Pons (tissue), 1 donor: ENCODE measurements around the gene RAF1.

Experiments used
- DNase-seq: peaks from one replicate; pipeline ENCODE4 v3.0.0-alpha.2; 2016; ENCODE audit warnings: low spot score

RAF1 gene

GRCh38 chr3:12591456-12591855 is 72.5 kb downstream of the RAF1 start:
- DNase-seq: no peak

GRCh38 chr3:12590096-12590495 is 73.8 kb downstream of the RAF1 start:
- no peak for DNase-seq

DNA sequence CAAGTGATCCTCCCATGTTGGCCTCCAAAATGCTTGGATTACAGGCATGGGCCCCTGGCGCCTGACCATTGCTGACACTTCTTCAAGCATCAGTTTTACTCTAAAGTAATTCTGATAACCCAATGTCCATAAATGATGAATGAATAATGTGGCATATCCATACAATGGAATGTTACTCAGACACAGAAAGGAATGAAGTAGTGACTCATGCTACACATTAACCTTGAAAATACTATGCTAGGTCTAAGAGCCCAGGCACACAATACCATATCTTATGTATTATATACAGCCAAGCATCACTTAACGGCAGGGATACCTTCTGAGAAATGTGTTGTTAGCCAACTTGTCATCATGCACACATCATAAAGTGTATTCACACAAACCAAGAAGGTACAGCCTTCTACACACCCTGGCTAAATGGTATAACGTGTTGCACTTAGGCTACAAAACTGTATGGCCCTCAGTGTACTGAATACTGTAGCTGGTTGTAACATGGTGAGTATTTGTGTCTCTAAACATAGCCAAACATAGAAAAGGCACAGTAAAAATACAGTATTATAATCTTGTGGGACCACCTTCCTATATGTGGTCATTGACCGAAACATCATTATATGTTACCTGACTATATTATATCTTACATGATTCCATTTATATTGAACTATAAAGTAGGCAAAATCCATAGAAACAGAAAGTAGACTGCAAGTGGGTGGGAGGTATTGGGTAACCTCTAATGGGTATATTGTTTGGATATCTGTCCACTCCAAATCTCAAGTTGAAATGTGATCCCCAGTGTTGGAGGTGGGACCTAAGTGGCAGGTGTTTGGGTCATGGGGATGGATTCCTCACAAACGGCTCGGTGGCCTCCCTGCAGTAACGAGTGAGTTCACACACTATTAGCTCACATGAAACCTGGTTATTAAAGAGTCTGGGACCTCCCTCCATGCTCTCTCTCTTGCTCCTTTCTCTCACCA is 75.6 kb downstream of the RAF1 start:
- no peak for DNase-seq

DNA sequence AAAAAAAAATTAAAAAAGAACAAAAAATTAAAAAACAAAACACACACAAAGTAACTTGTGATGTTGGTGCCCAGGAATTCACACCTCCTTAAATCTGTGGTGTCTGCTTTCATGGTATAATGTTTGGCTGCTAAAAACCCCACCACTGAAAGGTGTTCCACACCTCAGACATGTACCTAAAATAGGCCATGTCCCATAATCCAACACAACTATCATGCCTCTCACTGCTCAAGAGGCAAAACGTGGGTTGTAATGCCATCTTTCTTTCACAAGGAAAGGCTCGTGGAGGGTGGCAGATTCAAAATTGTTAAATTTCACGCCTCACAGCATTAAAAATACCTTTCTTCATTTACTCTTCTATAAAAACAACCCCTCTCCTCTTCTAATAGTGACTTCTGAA is 77.5 kb downstream of the RAF1 start:
- no peak for DNase-seq

DNA sequence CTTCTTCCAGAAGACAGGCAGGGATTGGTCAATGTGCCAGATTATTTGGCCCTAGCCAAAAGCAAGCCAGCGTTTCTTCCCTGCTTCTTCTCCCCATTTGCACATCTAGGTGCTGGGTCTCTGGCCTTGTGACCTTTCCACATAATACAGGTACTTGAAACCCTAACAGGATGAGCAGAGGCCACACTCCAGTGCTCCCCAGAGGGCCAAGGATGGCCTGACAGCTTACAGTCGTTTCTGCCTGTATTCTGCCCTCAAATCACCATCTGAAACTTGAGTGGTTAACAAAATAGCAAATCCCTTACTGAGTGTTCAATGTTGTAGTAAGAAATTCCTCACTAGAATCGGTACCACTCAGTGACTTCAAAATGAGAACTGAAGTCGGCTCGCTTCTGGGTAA is 77.9 kb downstream of the RAF1 start:
- no peak for DNase-seq

DNA sequence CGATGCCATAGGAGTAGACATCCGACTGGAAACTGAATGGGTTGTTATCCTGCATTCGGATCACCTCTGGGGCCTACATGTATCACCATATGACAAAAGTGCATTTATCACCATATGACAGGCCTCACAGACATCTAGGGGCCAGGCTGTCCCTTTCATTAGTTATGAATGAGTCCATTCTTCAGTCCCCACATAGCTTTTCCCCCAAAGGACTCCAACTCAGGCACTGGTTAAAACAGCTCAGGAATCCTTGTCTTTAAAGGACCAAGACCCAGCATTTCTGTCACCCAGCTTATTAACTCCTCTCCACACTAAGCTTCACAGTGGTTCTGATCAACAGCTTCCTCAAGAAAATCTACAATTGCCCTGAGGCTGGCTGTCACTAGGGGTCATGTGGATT is 78.7 kb downstream of the RAF1 start:
- peak; percentile 81 for DNase-seq

- no peak for DNase-seq
Observed at GRCh38 chr3:12584083-12584482, 79.8 kb downstream of the RAF1 start.

- no peak for DNase-seq
Observed at GRCh38 chr3:12583280-12583679, 80.6 kb downstream of the RAF1 start.

- no peak for DNase-seq
Observed at GRCh38 chr3:12582730-12583129, 81.2 kb downstream of the RAF1 start.

DNA sequence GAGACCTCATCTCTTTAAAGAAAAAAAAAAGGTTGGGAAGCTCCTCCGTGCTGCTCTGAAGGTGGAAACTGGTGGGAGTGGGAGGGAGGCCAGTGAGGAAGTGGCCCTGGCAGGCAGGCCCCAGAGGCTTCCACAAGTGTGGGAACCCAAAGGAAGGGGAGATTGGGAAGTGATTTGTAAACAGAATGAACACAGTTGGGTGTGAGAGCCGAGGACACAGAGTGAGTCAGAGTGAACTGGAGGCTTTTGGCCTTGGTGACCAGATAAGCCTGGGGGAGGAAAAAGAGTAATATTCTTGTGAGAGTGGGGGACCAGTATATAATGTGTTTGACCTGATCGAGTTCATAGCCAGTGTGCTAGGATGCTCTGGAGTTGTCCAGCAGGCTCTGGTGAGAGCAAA is 84.0 kb downstream of the RAF1 start:
- DNase-seq: no peak

- no peak for DNase-seq
Observed at GRCh38 chr3:12579456-12579855, 84.5 kb downstream of the RAF1 start.

DNA sequence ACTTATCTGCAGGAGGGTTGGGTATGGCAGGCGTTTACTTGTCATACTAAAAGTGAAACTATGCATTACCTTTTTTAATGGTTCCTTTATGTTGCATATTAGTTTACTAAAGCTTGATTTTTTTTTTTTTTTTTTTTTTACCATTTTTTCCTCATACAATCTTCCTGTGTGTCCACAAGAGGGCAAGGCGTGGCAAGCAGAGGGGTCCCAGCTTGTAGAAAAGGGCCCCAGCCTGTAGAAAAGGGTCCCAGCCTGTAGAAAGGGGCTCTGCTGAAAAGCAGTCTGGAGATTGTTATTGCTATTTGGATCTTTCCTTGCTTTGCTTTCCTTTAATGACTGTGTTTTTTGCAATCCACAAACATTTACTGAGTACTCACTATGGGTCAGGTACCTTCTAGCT is 85.2 kb downstream of the RAF1 start:
- DNase-seq: no peak

GRCh38 chr3:12577379-12577778 is 86.5 kb downstream of the RAF1 start:
- DNase-seq: no peak

DNA sequence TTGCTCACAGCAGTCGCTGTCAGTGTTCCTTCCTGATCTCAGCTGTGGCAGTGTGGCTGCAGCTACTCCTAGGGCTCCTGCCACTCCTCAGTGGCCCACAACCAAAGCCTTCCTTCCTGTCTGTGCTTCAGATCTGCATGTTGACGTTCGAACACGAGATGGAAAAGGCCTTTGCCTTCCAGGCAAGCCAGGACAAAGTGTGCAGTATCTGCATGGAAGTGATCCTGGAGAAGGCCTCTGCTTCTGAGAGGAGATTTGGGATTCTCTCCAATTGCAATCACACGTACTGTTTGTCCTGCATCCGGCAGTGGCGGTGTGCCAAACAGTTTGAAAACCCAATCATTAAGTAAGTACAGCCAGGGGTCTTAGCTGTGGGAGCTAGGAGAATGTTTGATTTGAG is 89.3 kb downstream of the RAF1 start:
- no peak for DNase-seq

- no peak for DNase-seq
Observed at GRCh38 chr3:12574131-12574530, 89.8 kb downstream of the RAF1 start.

GRCh38 chr3:12571986-12572385 is 91.9 kb downstream of the RAF1 start:
- no peak for DNase-seq

DNA sequence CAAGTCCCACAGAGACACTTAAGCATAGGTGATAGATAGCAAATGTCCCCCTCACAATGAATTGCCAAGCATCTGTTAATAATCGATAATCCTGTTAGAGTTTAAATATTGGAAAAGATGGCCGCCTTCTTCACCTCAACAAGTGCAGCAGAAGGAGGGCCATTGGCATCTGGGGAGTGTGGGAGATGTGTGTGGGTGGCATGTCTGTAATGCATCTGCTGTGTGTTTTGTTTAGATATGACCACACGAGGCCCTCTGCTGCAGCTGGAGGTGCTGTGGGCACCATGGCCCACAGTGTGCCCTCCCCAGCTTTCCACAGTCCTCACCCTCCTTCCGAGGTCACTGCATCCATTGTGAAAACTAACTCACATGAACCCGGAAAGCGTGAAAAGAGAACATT is 94.1 kb downstream of the RAF1 start:
- no peak for DNase-seq

GRCh38 chr3:12568747-12569146 is 95.2 kb downstream of the RAF1 start:
- no peak for DNase-seq

- no peak for DNase-seq
Observed at GRCh38 chr3:12566976-12567375, 96.9 kb downstream of the RAF1 start.

DNA sequence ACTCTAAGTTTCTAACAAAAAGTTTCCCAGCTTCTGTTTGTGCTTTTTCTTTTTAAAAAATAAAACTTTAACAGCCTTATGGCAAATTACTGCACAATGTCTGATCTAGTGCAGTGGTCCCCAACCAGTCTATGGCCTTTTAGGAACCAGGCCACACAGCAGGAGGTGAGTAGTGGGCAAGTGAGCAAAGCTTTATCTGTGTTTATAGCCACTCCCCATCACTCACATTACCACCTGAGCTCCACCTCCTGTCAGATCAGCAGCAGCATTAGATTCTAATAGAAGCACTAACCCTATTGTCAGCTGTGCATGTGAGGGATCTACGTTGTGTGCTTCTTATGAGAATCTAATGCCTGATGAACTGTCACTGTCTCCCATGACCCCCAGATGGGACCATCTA is 101.5 kb downstream of the RAF1 start:
- DNase-seq: no peak

DNA sequence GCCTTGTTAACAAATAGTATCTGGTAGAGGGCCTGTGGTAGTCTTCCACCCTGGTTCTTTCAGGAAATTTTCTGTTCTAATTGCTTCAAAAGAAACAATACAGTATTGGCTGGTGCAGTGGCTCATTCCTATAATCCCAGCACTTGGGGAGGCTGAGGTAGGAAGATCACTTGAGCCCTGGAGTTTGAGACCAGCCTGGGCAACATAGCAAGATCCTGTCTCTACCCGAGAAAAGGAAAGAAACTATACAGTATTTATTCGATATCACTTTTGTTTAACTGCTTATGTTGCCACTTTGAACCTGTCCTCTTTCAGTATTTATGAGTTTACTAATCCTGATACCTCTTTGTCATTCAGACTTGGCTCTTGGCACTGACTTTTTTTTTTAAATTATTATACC is 102.5 kb downstream of the RAF1 start:
- no peak for DNase-seq

DNA sequence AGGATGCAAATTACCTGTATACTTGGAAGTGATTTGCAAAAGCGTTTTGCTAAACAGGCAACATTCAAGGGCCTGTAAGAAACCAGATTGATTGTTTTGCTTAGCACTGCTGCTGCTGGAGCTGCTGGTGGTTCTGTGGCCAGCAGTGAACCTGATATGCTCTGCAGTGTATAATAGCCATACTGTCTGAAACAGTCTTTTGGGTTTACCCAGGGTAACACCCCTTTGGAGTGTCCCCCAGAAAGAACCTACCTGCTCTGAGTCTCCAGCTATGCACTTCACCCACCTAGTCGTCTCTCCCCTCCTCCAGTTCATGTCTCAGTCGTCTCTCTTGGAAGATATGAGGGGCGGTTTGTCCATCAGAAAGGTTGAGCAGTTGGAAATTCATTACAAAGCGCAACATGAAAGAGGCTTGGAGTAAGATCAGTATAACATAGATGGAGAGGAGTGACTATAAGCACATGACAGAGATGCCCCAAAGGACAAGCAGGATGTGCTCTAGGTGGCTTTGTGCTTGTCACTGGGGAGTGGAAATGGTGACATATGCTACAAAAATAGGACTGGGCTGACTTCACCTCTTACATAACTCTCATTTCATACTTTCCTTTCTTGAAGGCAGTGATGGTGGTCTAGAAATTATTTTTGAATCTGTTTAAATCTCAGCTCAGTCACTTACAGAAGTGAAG is 103.3 kb downstream of the RAF1 start:
- no peak for DNase-seq

- no peak for DNase-seq
Observed at GRCh38 chr3:12559520-12559919, 104.4 kb downstream of the RAF1 start.
